Activated B cell treated with CpG ODN at 0.5 μM for 24 hours (primary cell): ENCODE data around the gene SRP72. TPM values are rescaled to one million over a fixed set of nuclear protein-coding genes. Genes with fewer than 3 reads are reported as not detected.

ENCODE experiments used
- ATAC-seq: fragments of 200-7000 bp; cut with Tn5 transposase; one replicate; pipeline ENCODE4 v1.10.0; 2021; ENCODE audit warnings: low read depth, mild to moderate bottlenecking, moderate library complexity
- CTCF ChIA-PET: fragments of 350-600 bp; sonication (Branson Sonifier 250); formaldehyde crosslinking; loops from one replicate; lab custom pipeline; 2021; ENCODE audit warnings: antibody characterized with exemption; lab: Charles Lee
- POLR2A ChIA-PET: fragments of 350-600 bp; sonication (Branson Sonifier 250); formaldehyde crosslinking; loops from one replicate; lab custom pipeline; 2021; ENCODE audit warnings: antibody characterized with exemption; lab: Charles Lee
- DNase-seq: peaks from one replicate; pipeline ENCODE4 v3.0.0; 2022
- H3K27ac Mint-ChIP-seq: one replicate; pipeline ENCODE4 v1.8.0; 2020; ENCODE audit warnings: mixed read lengths
- H3K27me3 Mint-ChIP-seq: one replicate; pipeline ENCODE4 v1.8.0; 2021; ENCODE audit warnings: mixed read lengths
- H3K36me3 Mint-ChIP-seq: one replicate; pipeline ENCODE4 v1.8.0; 2021; ENCODE audit warnings: low read depth, mixed read lengths
- H3K4me1 Mint-ChIP-seq: one replicate; pipeline ENCODE4 v1.8.0; 2021; ENCODE audit warnings: mixed read lengths
- H3K4me3 Mint-ChIP-seq: one replicate; pipeline ENCODE4 v1.8.0; 2020; ENCODE audit warnings: mild to moderate bottlenecking, mixed read lengths
- H3K9me3 Mint-ChIP-seq: one replicate; pipeline ENCODE4 v1.8.0; 2020; ENCODE audit warnings: mixed read lengths
- CTCF ChIP-seq: fragments of 200-600 bp; IDR thresholded peaks from one replicate; pipeline ENCODE4 v1.8.0; 2022; ENCODE audit warnings: antibody characterized with exemption, mild to moderate bottlenecking
- intact Hi-C: fragments of 100-400 bp; cut with micrococcal nuclease; formaldehyde crosslinking; loops from one replicate; pipeline ENCODE4 v1.15.1; 2024
- total RNA-seq: library from RNA; stranded (reverse); gene quantifications from 2 replicates; pipeline ENCODE4 v1.2.3, GENCODE V29; 2022

SRP72 gene
- total RNA-seq, 1 donor from 2014 or later: 139 TPM

- ATAC-seq (no peak), DNase-seq (no peak)
- Mint-ChIP-seq H3K27ac (peak overlapping the region; percentile 75), H3K27me3 (no peaks in the 10 kb centered on the region), H3K4me3 (peak overlapping the region; percentile 70), H3K36me3 (peaks cover 63% of the 10 kb centered on the region), H3K9me3 (no peaks in the 10 kb centered on the region), H3K4me1 (peaks cover 53% of the 10 kb centered on the region)
- intact Hi-C loops: no loop called here
- CTCF ChIA-PET: interaction anchor here (1.3 to 2.5 kb wide), 2 partner anchors 46 to 330 kb away, joined by 4 to 24 read pairs; no protein-coding TSS in a partner anchor
- no peak for TF ChIP-seq CTCF
- POLR2A ChIA-PET: interaction anchor here (2.7 to 3.8 kb wide), 2 partner anchors 34 to 82 kb away, joined by 20 to 45 read pairs; partner anchors contain the start of genes AASDH, PAICS and PPAT
Measured at GRCh38 chr4:56469489-56470210, 2.2 kb downstream of the SRP72 start.

GRCh38 chr4:56475917-56476316 lies 8.5 kb downstream of the SRP72 start:
- Mint-ChIP-seq H3K4me3 (no peak overlapping the region), H3K27ac (no peak overlapping the region), H3K27me3 (no peaks in the 10 kb centered on the region), H3K36me3 (peaks cover 86% of the 10 kb centered on the region), H3K9me3 (no peaks in the 10 kb centered on the region), H3K4me1 (peaks cover 7% of the 10 kb centered on the region)
- ATAC-seq: no peak
- ChIA-PET CTCF (no interaction called here), POLR2A (no interaction called here)
- intact Hi-C loops: loop anchor here (1.0 to 2.0 kb wide), 2 partner anchors 8 to 17 kb away; no protein-coding TSS in a partner anchor
- TF ChIP-seq CTCF: no peak
- no peak for DNase-seq

- Mint-ChIP-seq H3K9me3 (no peaks in the 10 kb centered on the region), H3K4me3 (no peak overlapping the region), H3K36me3 (peaks cover 79% of the 10 kb centered on the region), H3K4me1 (peaks cover 5% of the 10 kb centered on the region), H3K27ac (no peak overlapping the region), H3K27me3 (no peaks in the 10 kb centered on the region)
- ChIA-PET CTCF (no interaction called here), POLR2A (no interaction called here)
- intact Hi-C loops: no loop called here
- TF ChIP-seq CTCF: no peak
- ATAC-seq: no peak
- DNase-seq: no peak
Measured at GRCh38 chr4:56477192-56477702, 9.8 kb downstream of the SRP72 start.

- intact Hi-C loops: no loop called here
- Mint-ChIP-seq H3K4me1 (peaks cover 3% of the 10 kb centered on the region), H3K27ac (no peak overlapping the region), H3K36me3 (peaks cover 74% of the 10 kb centered on the region), H3K9me3 (no peaks in the 10 kb centered on the region), H3K27me3 (no peaks in the 10 kb centered on the region), H3K4me3 (no peak overlapping the region)
- ChIA-PET CTCF (no interaction called here), POLR2A (no interaction called here)
- TF ChIP-seq CTCF: no peak
- ATAC-seq (no peak), DNase-seq (no peak)
Measured at GRCh38 chr4:56480691-56481090, 13.3 kb downstream of the SRP72 start.

GRCh38 chr4:56496241-56496640 lies 28.8 kb downstream of the SRP72 start:
- no peaks in the 10 kb centered on the region for H3K4me1 Mint-ChIP-seq
- H3K27ac Mint-ChIP-seq: no peak overlapping the region
- ATAC-seq: no peak
- no peak for TF ChIP-seq CTCF
- H3K4me3 Mint-ChIP-seq: no peak overlapping the region
- H3K36me3 Mint-ChIP-seq: peaks cover 75% of the 10 kb centered on the region
- no peaks in the 10 kb centered on the region for H3K9me3 Mint-ChIP-seq
- H3K27me3 Mint-ChIP-seq: no peaks in the 10 kb centered on the region
- intact Hi-C loops: no loop called here
- ChIA-PET CTCF (no interaction called here), POLR2A (no interaction called here)
- DNase-seq: no peak
